CD4-positive, alpha-beta T cell treated with Interleukin-21 for 1 hour (primary cell): ENCODE results near the gene SLC52A3.
"Not testable (repeated sequence)": the region's sequence is repeated elsewhere in the genome, so short reads cannot be mapped to it uniquely, and the experiment has no call there.

Source experiments
- DNase-seq: peaks from one replicate; pipeline ENCODE4 v3.0.0-alpha.2; 2020

SLC52A3 gene

GRCh38 chr20:768426-768978, at the start of gene SLC52A3:
Gene SLC52A3 (minus strand): TSS chr20:768500. CDS start chr20:765774, 2,726 bp downstream.
- DNase-seq = no peak

GRCh38 chr20:815914-816606, 47.8 kb upstream of the SLC52A3 start:
- peak; percentile 66 for DNase-seq

GRCh38 chr20:815226-815625, 46.9 kb upstream of the SLC52A3 start:
- no peak for DNase-seq

GRCh38 chr20:813390-813789, 45.1 kb upstream of the SLC52A3 start:
- no peak for DNase-seq

GRCh38 chr20:812435-812814, 44.1 kb upstream of the SLC52A3 start:
- not testable (repeated sequence) for DNase-seq

- DNase-seq = not testable (repeated sequence)
These were observed 43.6 kb upstream of the SLC52A3 start for GRCh38 chr20:811776-812434.

- DNase-seq = no peak
These were observed 37.4 kb upstream of the SLC52A3 start for GRCh38 chr20:805713-806112.

GRCh38 chr20:801678-802077, 33.4 kb upstream of the SLC52A3 start:
- DNase-seq = no peak

GRCh38 chr20:800026-800425, 31.7 kb upstream of the SLC52A3 start:
- DNase-seq = not testable (repeated sequence)

- not testable (repeated sequence) for DNase-seq
These were observed 30.4 kb upstream of the SLC52A3 start for GRCh38 chr20:798746-799145.

- no peak for DNase-seq
These were observed 28.6 kb upstream of the SLC52A3 start for GRCh38 chr20:796921-797320.

GRCh38 chr20:792248-792647, 23.9 kb upstream of the SLC52A3 start:
- DNase-seq = no peak

GRCh38 chr20:791056-791455, 22.8 kb upstream of the SLC52A3 start:
- DNase-seq = no peak

GRCh38 chr20:787825-788224, 19.5 kb upstream of the SLC52A3 start:
- no peak for DNase-seq

GRCh38 chr20:779771-780170, 11.5 kb upstream of the SLC52A3 start:
- no peak for DNase-seq

GRCh38 chr20:776165-776564, 7.9 kb upstream of the SLC52A3 start:
- DNase-seq = no peak

GRCh38 chr20:775679-776135, 7.4 kb upstream of the SLC52A3 start:
- no peak for DNase-seq

GRCh38 chr20:774660-775057, 6.4 kb upstream of the SLC52A3 start:
- DNase-seq = no peak

GRCh38 chr20:774016-774659, 5.8 kb upstream of the SLC52A3 start:
- DNase-seq = no peak

GRCh38 chr20:772806-773205, 4.5 kb upstream of the SLC52A3 start:
- no peak for DNase-seq

GRCh38 chr20:771741-772464, 3.6 kb upstream of the SLC52A3 start:
- no peak for DNase-seq

GRCh38 chr20:770691-771090, 2.4 kb upstream of the SLC52A3 start:
- no peak for DNase-seq

- DNase-seq = no peak
These were observed 1.4 kb downstream of the SLC52A3 start for GRCh38 chr20:766906-767305.
